GM12865 (cell line): ENCODE results near the gene ABHD15.

ENCODE experiments used
- DNase-seq: peaks from one replicate; pipeline ENCODE4 v3.0.0; 2010; ENCODE audit warnings: low read depth
- H3K4me3 ChIP-seq: 2 replicates; pipeline ENCODE4 v1.5.1; 2011; ENCODE audit warnings: mild to moderate bottlenecking, low read depth, low read length, control low read depth
- CTCF ChIP-seq: IDR thresholded peaks from 2 replicates; pipeline ENCODE4 v1.5.1; 2011; ENCODE audit warnings: low read length, control low read depth, low read depth, inconsistent platforms; ENCODE audit not compliant: insufficient read depth; ENCODE audit errors: missing control alignments

ABHD15 gene

GRCh38 chr17:29612404-29613280 lies 45.8 kb upstream of the ABHD15 start:
- no peak for TF ChIP-seq CTCF
- no peak overlapping the region for H3K4me3 ChIP-seq
- DNase-seq, result no peak

- no peak for DNase-seq
- no peak for TF ChIP-seq CTCF
- no peak overlapping the region for H3K4me3 ChIP-seq
Observed at GRCh38 chr17:29612094-29612403, 45.2 kb upstream of the ABHD15 start.

- no peak for TF ChIP-seq CTCF
Observed at GRCh38 chr17:29611351-29612093, 44.7 kb upstream of the ABHD15 start.

GRCh38 chr17:29610395-29610794 lies 43.6 kb upstream of the ABHD15 start:
- no peak overlapping the region for H3K4me3 ChIP-seq
- TF ChIP-seq CTCF, result no peak
- no peak for DNase-seq

More at GRCh38 chr17:29611351-29612093, 44.7 kb upstream of the ABHD15 start:
- no peak for DNase-seq
- H3K4me3 ChIP-seq, result no peak overlapping the region

- DNase-seq, result no peak
- TF ChIP-seq CTCF, result no peak
- H3K4me3 ChIP-seq, result no peak overlapping the region
Observed at GRCh38 chr17:29608986-29609385, 42.1 kb upstream of the ABHD15 start.

- no peak for DNase-seq
- TF ChIP-seq CTCF, result no peak
- no peak overlapping the region for H3K4me3 ChIP-seq
Observed at GRCh38 chr17:29607557-29608195, 40.8 kb upstream of the ABHD15 start.
